ENCODE measurements around the gene CNTN5.

DNA sequence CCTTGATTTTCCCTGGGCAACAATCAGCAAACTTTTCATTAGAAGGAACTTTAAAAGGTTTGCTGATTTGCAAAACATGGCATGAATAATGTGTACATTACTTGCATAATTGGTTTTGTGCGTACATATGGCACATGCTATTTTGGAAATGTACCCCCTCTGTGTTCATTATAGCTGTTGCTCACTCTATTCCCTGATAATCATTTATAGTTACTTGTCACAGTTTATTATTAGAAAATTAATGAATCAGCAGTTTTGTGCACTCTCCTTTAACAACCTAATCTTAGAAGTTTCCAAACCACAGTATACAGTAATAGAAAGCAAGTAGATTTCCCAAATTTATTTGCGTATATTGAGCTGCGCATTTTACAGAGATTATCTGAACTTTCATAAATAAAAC, 389.9 kb downstream of the CNTN5 start:
- TF ChIP-seq, protein P1, sequence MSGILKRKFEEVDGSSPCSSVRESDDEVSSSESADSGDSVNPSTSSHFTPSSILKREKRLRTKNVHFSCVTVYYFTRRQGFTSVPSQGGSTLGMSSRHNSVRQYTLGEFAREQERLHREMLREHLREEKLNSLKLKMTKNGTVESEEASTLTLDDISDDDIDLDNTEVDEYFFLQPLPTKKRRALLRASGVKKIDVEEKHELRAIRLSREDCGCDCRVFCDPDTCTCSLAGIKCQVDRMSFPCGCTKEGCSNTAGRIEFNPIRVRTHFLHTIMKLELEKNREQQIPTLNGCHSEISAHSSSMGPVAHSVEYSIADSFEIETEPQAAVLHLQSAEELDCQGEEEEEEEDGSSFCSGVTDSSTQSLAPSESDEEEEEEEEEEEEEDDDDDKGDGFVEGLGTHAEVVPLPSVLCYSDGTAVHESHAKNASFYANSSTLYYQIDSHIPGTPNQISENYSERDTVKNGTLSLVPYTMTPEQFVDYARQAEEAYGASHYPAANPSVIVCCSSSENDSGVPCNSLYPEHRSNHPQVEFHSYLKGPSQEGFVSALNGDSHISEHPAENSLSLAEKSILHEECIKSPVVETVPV (CRISPR knock-in tag; IDR thresholded peaks at IDR 0.05), result no peak
- no peak for TF ChIP-seq RARB (CRISPR knock-in tag; IDR thresholded peaks at IDR 0.05)
- no peak for TF ChIP-seq ZC3H10 (CRISPR knock-in tag; IDR thresholded peaks at IDR 0.05)
- TF ChIP-seq ISL1 (CRISPR knock-in tag; IDR thresholded peaks at IDR 0.05), result no peak
- TF ChIP-seq ZFP30 (CRISPR knock-in tag; IDR thresholded peaks at IDR 0.05), result no peak
- TF ChIP-seq ARNTL (CRISPR knock-in tag; IDR thresholded peaks at IDR 0.05; ENCODE audit: borderline replicate concordance, low read depth), result no peak
- no peak for TF ChIP-seq PATZ1 (CRISPR knock-in tag; IDR thresholded peaks at IDR 0.05; ENCODE audit: borderline replicate concordance)
- TF ChIP-seq SNAI2 (CRISPR knock-in tag; IDR thresholded peaks at IDR 0.05), result no peak
- TF ChIP-seq ZFP3 (CRISPR knock-in tag; IDR thresholded peaks at IDR 0.05), result no peak
- no peak for TF ChIP-seq OSR1 (CRISPR knock-in tag; IDR thresholded peaks at IDR 0.05)
- TF ChIP-seq, protein P2, sequence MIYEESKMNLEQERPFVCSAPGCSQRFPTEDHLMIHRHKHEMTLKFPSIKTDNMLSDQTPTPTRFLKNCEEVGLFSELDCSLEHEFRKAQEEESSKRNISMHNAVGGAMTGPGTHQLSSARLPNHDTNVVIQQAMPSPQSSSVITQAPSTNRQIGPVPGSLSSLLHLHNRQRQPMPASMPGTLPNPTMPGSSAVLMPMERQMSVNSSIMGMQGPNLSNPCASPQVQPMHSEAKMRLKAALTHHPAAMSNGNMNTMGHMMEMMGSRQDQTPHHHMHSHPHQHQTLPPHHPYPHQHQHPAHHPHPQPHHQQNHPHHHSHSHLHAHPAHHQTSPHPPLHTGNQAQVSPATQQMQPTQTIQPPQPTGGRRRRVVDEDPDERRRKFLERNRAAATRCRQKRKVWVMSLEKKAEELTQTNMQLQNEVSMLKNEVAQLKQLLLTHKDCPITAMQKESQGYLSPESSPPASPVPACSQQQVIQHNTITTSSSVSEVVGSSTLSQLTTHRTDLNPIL (CRISPR knock-in tag; IDR thresholded peaks at IDR 0.05; ENCODE audit: low read depth), result no peak

All from SK-N-SH treated with all-trans-retinoic acid at 6 μM for 48 hours (cell line).